GM12878 (cell line): ENCODE data around the gene RPL18. TPM values are rescaled to one million over a fixed set of nuclear protein-coding genes. Genes with fewer than 3 reads are reported as not detected.

ENCODE experiments used
- ATAC-seq: fragments of 200-7000 bp; cut with Tn5 transposase; 3 replicates; pipeline ENCODE4 v1.9.1; 2020; ENCODE audit warnings: mild to moderate bottlenecking, moderate library complexity
- BruUV-seq: library from RNA; stranded (reverse); fragments of 400-500 nt; replicated peaks from 2 replicates; lab custom pipeline; 2021; lab: Mats Ljungman, UMichigan
- CTCF ChIA-PET: fragments of 300-600 bp; sonication (Branson Sonifier 250); formaldehyde crosslinking; extraction: SDS; loops from one replicate; lab custom pipeline; 2021; ENCODE audit warnings: inconsistent platforms; lab: Yijun Ruan, JAX
- POLR2A ChIA-PET: fragments of 350-600 bp; formaldehyde crosslinking; extraction: SDS; loops from one replicate; lab custom pipeline; 2021; ENCODE audit warnings: inconsistent platforms; lab: Charles Lee
- RAD21 ChIA-PET: fragments of 300-600 bp; sonication (Branson Sonifier 250); formaldehyde crosslinking; loops from one replicate; lab custom pipeline; 2023; ENCODE audit warnings: antibody characterized with exemption; ENCODE audit not compliant: unreplicated experiment; lab: Charles Lee
- SMC1A ChIA-PET: fragments of 300-600 bp; sonication (Branson Sonifier 250); formaldehyde crosslinking; loops from one replicate; lab custom pipeline; 2023; ENCODE audit not compliant: unreplicated experiment, uncharacterized antibody; lab: Charles Lee
- DNase-seq: peaks from one replicate; pipeline ENCODE4 v3.0.0-alpha.2; 2011; ENCODE audit warnings: low read depth, low spot score
- FAIRE-seq: peaks from 3 replicates; lab custom pipeline; 2011; peaks lifted over from hg19 to GRCh38; lab: Jason Lieb, UNC
- H2AFZ ChIP-seq: 2 replicates; pipeline ENCODE4 v1.6.0; 2011; ENCODE audit warnings: low read depth, low read length, control low read depth; ENCODE audit not compliant: control insufficient read depth
- H3K27ac ChIP-seq: 2 replicates; pipeline ENCODE4 v1.5.1; 2011; ENCODE audit warnings: control low read depth; ENCODE audit not compliant: control insufficient read depth, insufficient read depth
- H3K27me3 ChIP-seq, 2 experiments: replicated peaks in 1 of 2; 2 replicates each; pipeline versions ENCODE4 v1.6.0 to v1.6.1; 2011; ENCODE audit warnings: low read length in 1 of 2; ENCODE audit not compliant: control insufficient read depth in 2 of 2, insufficient read depth in 2 of 2
- H3K36me3 ChIP-seq, 2 experiments: 2 replicates each; pipeline ENCODE4 v1.5.1; 2011; ENCODE audit warnings: low read length in 1 of 2; ENCODE audit not compliant: control insufficient read depth in 2 of 2, insufficient read depth in 2 of 2
- H3K4me1 ChIP-seq: 2 replicates; pipeline ENCODE4 v1.6.1; 2011; ENCODE audit warnings: mild to moderate bottlenecking, low read length, moderate library complexity, mixed read lengths; ENCODE audit not compliant: control insufficient read depth, insufficient read depth
- H3K4me2 ChIP-seq: 2 replicates; pipeline ENCODE4 v1.6.0; 2011; ENCODE audit warnings: control low read depth; ENCODE audit not compliant: control insufficient read depth, insufficient read depth
- H3K4me3 ChIP-seq: fragments of 200-600 bp; sonication (generic); 2 replicates; pipeline ENCODE4 v1.5.1; 2016
- H3K79me2 ChIP-seq: 2 replicates; pipeline ENCODE4 v1.6.0; 2011; ENCODE audit warnings: low read length; ENCODE audit not compliant: control insufficient read depth, insufficient read depth
- H3K9ac ChIP-seq: 2 replicates; pipeline ENCODE4 v1.8.0; 2011; ENCODE audit warnings: low read length, control low read depth, mixed read lengths; ENCODE audit not compliant: control insufficient read depth, insufficient read depth
- H3K9me3 ChIP-seq: replicated peaks from 3 replicates; pipeline ENCODE4 v1.5.1; 2011; ENCODE audit warnings: mild to moderate bottlenecking, low read length; ENCODE audit not compliant: control insufficient read depth, insufficient read depth
- H4K20me1 ChIP-seq: 2 replicates; pipeline ENCODE4 v1.6.0; 2011; ENCODE audit not compliant: control insufficient read depth, insufficient read depth
- CHD1 ChIP-seq: IDR thresholded peaks from 2 replicates; pipeline ENCODE4 v1.6.1; 2012; ENCODE audit warnings: low read depth, low read length, improper control_type of control experiment
- DPF2 ChIP-seq: fragments of 450-650 bp; IDR thresholded peaks from 2 replicates; pipeline ENCODE4 v1.6.1; 2017; ENCODE audit warnings: mild to moderate bottlenecking
- GATAD2B ChIP-seq: fragments of 450-650 bp; conservative IDR thresholded peaks from 2 replicates; pipeline ENCODE4 v1.6.1; 2017; ENCODE audit warnings: low read depth, mild to moderate bottlenecking, moderate library complexity
- LARP7 ChIP-seq: fragments of 450-650 bp; IDR thresholded peaks from 2 replicates; pipeline ENCODE4 v1.6.1; 2017; ENCODE audit warnings: mild to moderate bottlenecking
- WRNIP1 ChIP-seq: IDR thresholded peaks from 2 replicates; pipeline ENCODE4 v1.6.1; 2011; ENCODE audit warnings: low read depth, low read length, improper control_type of control experiment, borderline replicate concordance
- WGBS: methylation state at CpG from one replicate; pipeline ENCODE4 v1.1.6; 2016; ENCODE audit warnings: low lambda C conversion rate; ENCODE audit not compliant: insufficient replicate concordance, insufficient coverage; ENCODE audit errors: missing lambda C conversion rate; 5-methylcytosine and 5-hydroxymethylcytosine counted together
- in situ Hi-C: fragments of 300-500 bp; cut with MboI; formaldehyde crosslinking; loops from 9 replicates; pipeline ENCODE4 v1.14.3; 2018; ENCODE audit warnings: mixed read lengths
- intact Hi-C: fragments of 100-400 bp; cut with micrococcal nuclease; formaldehyde crosslinking; loops from one replicate; pipeline ENCODE4 v1.14.2; 2022; ENCODE audit not compliant: unreplicated experiment
- polyA plus RNA-seq, 11 experiments: library from polyadenylated mRNA; depleted of rRNA in 4 of 11; unstranded in 6 of 11; stranded (reverse) in 5 of 11; fragments of >200 nt; fragmentation: Nextera tagmentation in 4 of 11; fragmentation: Illumina TruSeq in 1 of 11; extraction: Ambion mirVana in 4 of 11; extraction: Trizol in 1 of 11; gene quantifications; 1 replicate in 1 of 11; 2 replicates in 10 of 11; pipeline versions ENCODE4 v1.2.1 to v1.2.3, GENCODE V29; 2011 to 2016; ENCODE audit warnings: inconsistent platforms in 2 of 11, missing spikeins in 2 of 11, low read depth in 1 of 11
- total RNA-seq, 4 experiments: library from RNA; depleted of rRNA in 3 of 4; stranded (reverse); fragments of >200 nt in 3 of 4; fragmentation: Illumina TruSeq in 1 of 4; extraction: Trizol in 1 of 4; gene quantifications; 2 replicates each; pipeline versions ENCODE4 v1.2.1 to v1.2.3, GENCODE V29; 2013 to 2021

The RPL18 gene
- total and polyA plus RNA-seq, 10 of the 15 experiments (the other 5 are each of a cell fraction or from before 2014, with no cell fraction given) = 393 to 4,267 (median 2,019) TPM

- in situ Hi-C loops = no loop called here
- BruUV-seq = TSS peak; percentile 84
Measured at GRCh38 chr19:48618278-48618915, 581 bp downstream of the RPL18 start.

More at GRCh38 chr19:48618278-48618915, 581 bp downstream of the RPL18 start:
- peaks cover 22% of the 10 kb centered on the region for H3K4me1 ChIP-seq
- no peaks in the 10 kb centered on the region for H3K9me3 ChIP-seq
- DNase-seq = no peak
- no peak for FAIRE-seq
- H3K4me2 ChIP-seq = peak overlapping the region; percentile 88
- H2AFZ ChIP-seq = no peak overlapping the region
- H3K36me3 ChIP-seq = peaks cover 25 to 32% of the 10 kb centered on the region in 2 experiments
- H3K27me3 ChIP-seq = no peaks in the 10 kb centered on the region
- intact Hi-C loops = no loop called here
- ChIA-PET SMC1A (interaction anchor here (1.0 to 1.7 kb wide), 3 partner anchors 15 to 34 kb away, joined by 3 to 4 read pairs (median 3); no protein-coding TSS in a partner anchor), POLR2A (interaction anchor here (0.6 to 6.6 kb wide), 7 partner anchors 10 to 1356 kb away, joined by 3 to 62 read pairs (median 5); partner anchors contain the start of genes CA11, GYS1 and RUVBL2), CTCF (interaction anchor here (1.2 to 1.8 kb wide), 5 partner anchors 10 to 129 kb away, joined by 3 to 8 read pairs (median 6); partner anchors contain the start of gene CA11), RAD21 (interaction anchor here (0.6 to 1.6 kb wide), 6 partner anchors 9 to 710 kb away, joined by 3 to 15 read pairs (median 6); no protein-coding TSS in a partner anchor)
- TF ChIP-seq LARP7 (0 out of 2 replicates have a peak, but pooled peaks have one; percentile 18), CHD1 (0 out of 2 replicates have a peak, but pooled peaks have one; percentile 15), GATAD2B (0 out of 2 replicates have a peak, but pooled peaks have one; percentile 13), DPF2 (no peak), WRNIP1 (0 out of 2 replicates have a peak, but pooled peaks have one; percentile 28)
- peaks cover 51% of the 10 kb centered on the region for H3K79me2 ChIP-seq
- peaks cover 15% of the 10 kb centered on the region for H4K20me1 ChIP-seq
- peak overlapping the region; percentile 99 for H3K9ac ChIP-seq
- 1% methylated on average over 18 of the region's 18 CpGs for WGBS
- ATAC-seq = no peak
- H3K27ac ChIP-seq = peak overlapping the region; percentile 95
- H3K4me3 ChIP-seq = peak overlapping the region; percentile 93
